A673 (cell line): ENCODE results near the gene THAP11. TPM values are rescaled to one million over a fixed set of nuclear protein-coding genes. Genes with fewer than 3 reads are reported as not detected.

ENCODE experiments used
- BruUV-seq: library from RNA; stranded (reverse); fragments of 400-500 nt; replicated peaks from 2 replicates; lab custom pipeline; 2021; lab: Mats Ljungman, UMichigan
- CTCF ChIA-PET: fragments of 300-600 bp; sonication (Branson Sonifier 250); formaldehyde crosslinking; loops from one replicate; lab custom pipeline; 2022; ENCODE audit warnings: antibody characterized with exemption; lab: Charles Lee
- POLR2A ChIA-PET: fragments of 300-600 bp; sonication (Branson Sonifier 250); formaldehyde crosslinking; loops from one replicate; lab custom pipeline; 2022; ENCODE audit warnings: antibody characterized with exemption; ENCODE audit not compliant: low non-redundant PET; lab: Charles Lee
- DNase-seq: peaks from one replicate; pipeline ENCODE4 v3.0.0-alpha.2; 2015; ENCODE audit warnings: low spot score
- H3K27ac ChIP-seq: fragments of 200-600 bp; sonication (generic); 2 replicates; pipeline ENCODE4 v1.5.1; 2016; ENCODE audit warnings: mixed run types, low read depth, mild to moderate bottlenecking, mixed read lengths, antibody characterized with exemption, low read length; ENCODE audit not compliant: poor library complexity, severe bottlenecking
- H3K27me3 ChIP-seq: fragments of 200-600 bp; sonication (generic); replicated peaks from 2 replicates; pipeline ENCODE4 v1.6.1; 2017; ENCODE audit warnings: mixed run types, low read depth, mild to moderate bottlenecking, mixed read lengths, antibody characterized with exemption, low read length; ENCODE audit not compliant: insufficient read depth, poor library complexity
- H3K36me3 ChIP-seq: fragments of 200-600 bp; sonication (generic); 2 replicates; pipeline ENCODE4 v1.6.1; 2016; ENCODE audit warnings: mixed run types, mild to moderate bottlenecking, mixed read lengths, antibody characterized with exemption, low read length; ENCODE audit not compliant: insufficient read depth, poor library complexity, severe bottlenecking
- H3K4me1 ChIP-seq: fragments of 200-600 bp; sonication (generic); 2 replicates; pipeline ENCODE4 v1.6.1; 2017; ENCODE audit warnings: mixed run types, mild to moderate bottlenecking, mixed read lengths, antibody characterized with exemption, low read length; ENCODE audit not compliant: insufficient read depth, poor library complexity, severe bottlenecking
- H3K4me3 ChIP-seq: fragments of 200-600 bp; sonication (generic); 2 replicates; pipeline ENCODE4 v1.5.1; 2016; ENCODE audit warnings: low read depth, mixed run types, mild to moderate bottlenecking, mixed read lengths, low read length; ENCODE audit not compliant: poor library complexity, severe bottlenecking
- H3K9me3 ChIP-seq: fragments of 200-600 bp; sonication (generic); 2 replicates; pipeline ENCODE4 v1.6.1; 2016; ENCODE audit warnings: mixed run types, low read depth, mild to moderate bottlenecking, mixed read lengths, antibody characterized with exemption, low read length; ENCODE audit not compliant: poor library complexity, severe bottlenecking
- EZH2 ChIP-seq: fragments of 200-600 bp; sonication (generic); IDR thresholded peaks from 2 replicates; pipeline ENCODE4 v1.6.1; 2017; ENCODE audit warnings: borderline replicate concordance, low read depth, mild to moderate bottlenecking, mixed read lengths, antibody characterized with exemption, low read length; ENCODE audit not compliant: poor library complexity, severe bottlenecking
- intact Hi-C: fragments of 100-400 bp; cut with micrococcal nuclease; formaldehyde crosslinking; loops from one replicate; pipeline ENCODE4 v1.10.0; 2022; ENCODE audit not compliant: unreplicated experiment
- total RNA-seq: library from RNA; stranded (reverse); gene quantifications from 2 replicates; pipeline ENCODE4 v1.2.3, GENCODE V29; 2021
- TF ChIP-seq, protein P1 (sequence below): fragments of 300-800, 200-600 bp; sonication (generic); conservative IDR thresholded peaks from 2 replicates; pipeline ENCODE4 v1.5.1; 2017; ENCODE audit warnings: low read depth, mild to moderate bottlenecking, antibody characterized with exemption, low read length, moderate library complexity, mixed read lengths

THAP11 gene
- total RNA-seq, 1 experiment from 2014 or later: 48.9 TPM

GRCh38 chr16:67801241-67801640 lies 40.9 kb upstream of the THAP11 start:
- Histone ChIP-seq H3K27ac (peak overlapping the region; percentile 42), H3K9me3 (no peaks in the 10 kb centered on the region), H3K4me3 (no peak overlapping the region), H3K36me3 (peaks cover 15% of the 10 kb centered on the region), H3K4me1 (peaks cover 8% of the 10 kb centered on the region), H3K27me3 (no peaks in the 10 kb centered on the region)
- TF ChIP-seq, protein P1, sequence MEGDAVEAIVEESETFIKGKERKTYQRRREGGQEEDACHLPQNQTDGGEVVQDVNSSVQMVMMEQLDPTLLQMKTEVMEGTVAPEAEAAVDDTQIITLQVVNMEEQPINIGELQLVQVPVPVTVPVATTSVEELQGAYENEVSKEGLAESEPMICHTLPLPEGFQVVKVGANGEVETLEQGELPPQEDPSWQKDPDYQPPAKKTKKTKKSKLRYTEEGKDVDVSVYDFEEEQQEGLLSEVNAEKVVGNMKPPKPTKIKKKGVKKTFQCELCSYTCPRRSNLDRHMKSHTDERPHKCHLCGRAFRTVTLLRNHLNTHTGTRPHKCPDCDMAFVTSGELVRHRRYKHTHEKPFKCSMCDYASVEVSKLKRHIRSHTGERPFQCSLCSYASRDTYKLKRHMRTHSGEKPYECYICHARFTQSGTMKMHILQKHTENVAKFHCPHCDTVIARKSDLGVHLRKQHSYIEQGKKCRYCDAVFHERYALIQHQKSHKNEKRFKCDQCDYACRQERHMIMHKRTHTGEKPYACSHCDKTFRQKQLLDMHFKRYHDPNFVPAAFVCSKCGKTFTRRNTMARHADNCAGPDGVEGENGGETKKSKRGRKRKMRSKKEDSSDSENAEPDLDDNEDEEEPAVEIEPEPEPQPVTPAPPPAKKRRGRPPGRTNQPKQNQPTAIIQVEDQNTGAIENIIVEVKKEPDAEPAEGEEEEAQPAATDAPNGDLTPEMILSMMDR: no peak
- TF ChIP-seq EZH2: no peak
- CTCF ChIA-PET: interaction anchor here (0.8 kb wide), 1 partner anchor 15 kb away, joined by 4 read pairs; no protein-coding TSS in a partner anchor
- no TSS peak for BruUV-seq
- no peak for DNase-seq
- intact Hi-C loops: no loop called here
- POLR2A ChIA-PET: no interaction called here

GRCh38 chr16:67801883-67802282 lies 40.2 kb upstream of the THAP11 start:
- BruUV-seq: no TSS peak
- H3K27ac ChIP-seq: no peak overlapping the region
- intact Hi-C loops: no loop called here
- DNase-seq: no peak
- CTCF ChIA-PET: no interaction called here
- TF ChIP-seq EZH2: no peak
- TF ChIP-seq, protein P1: no peak
- H3K4me1 ChIP-seq: peaks cover 8% of the 10 kb centered on the region
- H3K9me3 ChIP-seq: no peaks in the 10 kb centered on the region
- POLR2A ChIA-PET: no interaction called here
- H3K36me3 ChIP-seq: peaks cover 15% of the 10 kb centered on the region
- no peak overlapping the region for H3K4me3 ChIP-seq
- no peaks in the 10 kb centered on the region for H3K27me3 ChIP-seq

GRCh38 chr16:67803894-67804293 lies 38.2 kb upstream of the THAP11 start:
- CTCF ChIA-PET: interaction anchor here (0.7 kb wide), 1 partner anchor 13 kb away, joined by 4 read pairs; no protein-coding TSS in a partner anchor
- H3K4me3 ChIP-seq: no peak overlapping the region
- no peaks in the 10 kb centered on the region for H3K27me3 ChIP-seq
- TF ChIP-seq, protein P1: no peak
- TF ChIP-seq EZH2: no peak
- no peak overlapping the region for H3K27ac ChIP-seq
- no peaks in the 10 kb centered on the region for H3K9me3 ChIP-seq
- H3K36me3 ChIP-seq: peaks cover 15% of the 10 kb centered on the region
- no peak for DNase-seq
- peaks cover 14% of the 10 kb centered on the region for H3K4me1 ChIP-seq
- no TSS peak for BruUV-seq
- intact Hi-C loops: no loop called here
- POLR2A ChIA-PET: interaction anchor here (0.7 kb wide), 1 partner anchor 156 kb away, joined by 16 read pairs; no protein-coding TSS in a partner anchor
